K562 (cell line): ENCODE measurements around the gene PGRMC2. TPM values are rescaled to one million over a fixed set of nuclear protein-coding genes. Genes with fewer than 3 reads are reported as not detected.

Experiments
- BDP1 ChIP-seq: IDR thresholded peaks from 3 replicates; pipeline ENCODE4 v1.6.1; 2011; ENCODE audit not compliant: insufficient read length, insufficient read depth
- CBX2 ChIP-seq: fragments of 200-600 bp; sonication (generic); IDR thresholded peaks from one replicate; pipeline ENCODE4 v1.6.1; 2012; ENCODE audit warnings: mild to moderate bottlenecking, low read length, inconsistent platforms; ENCODE audit not compliant: insufficient read depth, poor library complexity, severe bottlenecking
- CC2D1A ChIP-seq: fragments of 450-650 bp; IDR thresholded peaks from 2 replicates; pipeline ENCODE4 v1.6.1; 2017; ENCODE audit warnings: mild to moderate bottlenecking
- DEAF1 ChIP-seq: fragments of 450-650 bp; formaldehyde crosslinking; IDR thresholded peaks from 2 replicates; pipeline ENCODE4 v1.4.0; 2020; ENCODE audit warnings: mild to moderate bottlenecking, moderate library complexity
- E2F6 ChIP-seq, 2 experiments: IDR thresholded peaks; 2 replicates each; pipeline ENCODE4 v1.6.1; 2011; ENCODE audit warnings: borderline replicate concordance in 1 of 2, control low read depth in 1 of 2, low read depth in 1 of 2, low read length in 1 of 2, mild to moderate bottlenecking in 1 of 2, mixed read lengths in 1 of 2, moderate library complexity in 1 of 2; ENCODE audit not compliant: insufficient read depth in 1 of 2, insufficient read length in 1 of 2, poor library complexity in 1 of 2, severe bottlenecking in 1 of 2; ENCODE audit errors: extremely low read depth in 1 of 2
- EGR1 ChIP-seq: fragments of 450-650 bp; conservative IDR thresholded peaks from 2 replicates; pipeline ENCODE4 v1.6.1; 2017; ENCODE audit warnings: mild to moderate bottlenecking
- HIVEP1 ChIP-seq: fragments of 250-450 bp; sonication (Bioruptor Pico); IDR thresholded peaks from 2 replicates; pipeline ENCODE4 v1.4.0; 2020; ENCODE audit warnings: mild to moderate bottlenecking
- HMG20A ChIP-seq: fragments of 450-650 bp; formaldehyde crosslinking; conservative IDR thresholded peaks from 2 replicates; pipeline ENCODE4 v1.4.0; 2020; ENCODE audit warnings: mild to moderate bottlenecking, mixed read lengths
- KHSRP ChIP-seq: fragments of 450-650 bp; IDR thresholded peaks from 2 replicates; pipeline ENCODE4 v1.6.1; 2017
- KLF1 ChIP-seq: fragments of 450-650 bp; IDR thresholded peaks from 2 replicates; pipeline ENCODE4 v1.6.1; 2016; ENCODE audit warnings: missing genetic modification characterization, missing compliant biosample characterization
- NFATC3 ChIP-seq: fragments of 450-650 bp; IDR thresholded peaks from 2 replicates; pipeline ENCODE4 v1.6.1; 2017; ENCODE audit warnings: mild to moderate bottlenecking
- NR1H2 ChIP-seq: sonication (generic); formaldehyde crosslinking; IDR thresholded peaks from 2 replicates; pipeline ENCODE4 v1.4.0; 2020; ENCODE audit warnings: mild to moderate bottlenecking, missing genetic modification reagents
- PML ChIP-seq: IDR thresholded peaks from 2 replicates; pipeline ENCODE4 v1.6.1; 2012; ENCODE audit warnings: low read length, inconsistent platforms
- RNF2 ChIP-seq: sonication (generic); IDR thresholded peaks from 2 replicates; pipeline ENCODE4 v1.6.1; 2016
- SIN3B ChIP-seq: fragments of 450-650 bp; IDR thresholded peaks from 2 replicates; pipeline ENCODE4 v1.6.1; 2017; ENCODE audit warnings: low read depth, mild to moderate bottlenecking, moderate library complexity
- SMAD3 ChIP-seq: fragments of 450-650 bp; formaldehyde crosslinking; conservative IDR thresholded peaks from 2 replicates; pipeline ENCODE4 v1.4.0; 2020; ENCODE audit warnings: mild to moderate bottlenecking
- SNIP1 ChIP-seq: fragments of 450-650 bp; IDR thresholded peaks from 2 replicates; pipeline ENCODE4 v1.7.1; 2017; ENCODE audit warnings: low read depth, mild to moderate bottlenecking
- SREBF2 ChIP-seq: sonication (generic); formaldehyde crosslinking; IDR thresholded peaks from 2 replicates; pipeline ENCODE4 v1.4.0; 2020; ENCODE audit warnings: mild to moderate bottlenecking, missing genetic modification reagents
- TBL1XR1 ChIP-seq, 2 experiments: IDR thresholded peaks; 2 replicates each; pipeline ENCODE4 v1.6.1; 2012; ENCODE audit warnings: improper control_type of control experiment in 2 of 2, low read length in 2 of 2, mild to moderate bottlenecking in 1 of 2
- TEAD4 ChIP-seq, 2 experiments: sonication (generic) in 1 of 2; formaldehyde crosslinking in 1 of 2; IDR thresholded peaks; 2 replicates each; pipeline versions ENCODE4 v1.6.1 to v1.8.0; 2012 to 2022; ENCODE audit warnings: borderline replicate concordance in 1 of 2, inconsistent platforms in 1 of 2, low read length in 1 of 2, mild to moderate bottlenecking in 1 of 2, missing genetic modification reagents in 1 of 2
- TRIM28 ChIP-seq: fragments of 450-650 bp; IDR thresholded peaks from 2 replicates; pipeline ENCODE4 v1.6.1; 2017
- TSC22D4 ChIP-seq: fragments of 450-650 bp; IDR thresholded peaks from 2 replicates; pipeline ENCODE4 v1.6.1; 2016; ENCODE audit warnings: missing genetic modification characterization, missing biosample characterization, control low read depth
- ZKSCAN1 ChIP-seq: fragments of 150-350 bp; IDR thresholded peaks from 2 replicates; pipeline ENCODE4 v1.6.1; 2016; ENCODE audit warnings: low read depth, low read length
- ZNF174 ChIP-seq: fragments of 250-450 bp; sonication (Bioruptor Pico); IDR thresholded peaks from 2 replicates; pipeline ENCODE4 v1.4.0; 2020; ENCODE audit warnings: mild to moderate bottlenecking
- ZNF507 ChIP-seq: conservative IDR thresholded peaks from 2 replicates; pipeline ENCODE4 v1.6.1; 2017; ENCODE audit warnings: missing genetic modification characterization, missing compliant biosample characterization
- polyA plus RNA-seq, 8 experiments: library from polyadenylated mRNA; depleted of rRNA in 4 of 8; stranded (reverse) in 5 of 8; unstranded in 3 of 8; fragments of >200 nt; fragmentation: Nextera tagmentation in 2 of 8; fragmentation: Illumina TruSeq in 1 of 8; extraction: Ambion mirVana in 2 of 8; extraction: Trizol in 1 of 8; gene quantifications; 2 replicates each; pipeline versions ENCODE4 v1.2.1 to v1.2.3, GENCODE V29; 2011 to 2014; ENCODE audit warnings: inconsistent platforms in 1 of 8, missing spikeins in 1 of 8
- total RNA-seq, 7 experiments: library from RNA; depleted of rRNA in 6 of 7; stranded (reverse); fragments of >200 nt in 6 of 7; fragmentation: Illumina TruSeq in 2 of 7; extraction: Trizol in 2 of 7; gene quantifications; 2 replicates each; pipeline versions ENCODE4 v1.2.1 to v1.2.3, GENCODE V29; 2011 to 2021; ENCODE audit warnings: low replicate concordance in 1 of 7
- TF ChIP-seq, protein P1 (sequence below): fragments of 250-450 bp; sonication (Bioruptor Pico); IDR thresholded peaks from 2 replicates; pipeline ENCODE4 v1.9.0; 2021; ENCODE audit warnings: mild to moderate bottlenecking, inconsistent platforms

Gene PGRMC2
- total and polyA plus RNA-seq, 9 of the 15 experiments (the other 6 are each of a cell fraction or from before 2014, with no cell fraction given) = 12.4 to 81.3 (median 22.7) TPM

DNA sequence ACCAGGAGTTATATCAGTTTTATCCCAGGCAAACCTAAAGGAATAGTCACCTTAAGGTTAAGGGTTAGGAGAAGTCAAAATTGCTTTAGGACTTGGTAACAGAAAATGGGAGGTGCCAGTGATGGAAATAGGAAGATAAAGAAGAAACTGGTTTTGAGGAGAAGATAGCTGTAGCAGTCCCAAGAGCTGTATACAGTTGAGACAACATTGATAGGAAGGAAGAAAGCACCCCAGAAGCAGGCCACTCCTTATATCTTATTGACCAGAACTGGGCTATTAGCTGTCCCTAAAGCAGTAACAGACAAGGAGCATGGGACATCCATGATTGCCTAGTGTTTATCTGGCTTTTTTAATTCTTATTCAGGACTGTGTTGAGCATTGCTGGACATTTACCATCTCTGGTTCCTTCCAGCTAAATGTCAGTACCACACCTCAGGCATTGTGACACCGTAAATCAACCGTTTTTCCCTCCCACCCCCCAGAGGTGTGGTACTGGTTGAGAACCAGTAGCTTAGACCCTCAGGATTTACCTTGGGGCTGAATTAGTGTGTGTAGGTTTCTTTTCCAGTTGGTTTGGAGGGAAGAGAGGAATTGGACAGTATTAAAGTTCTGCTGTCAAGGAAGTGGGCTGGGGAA is 2.0 kb upstream of the PGRMC2 start (continued):
- no peak for TF ChIP-seq SNIP1
- no peak for TF ChIP-seq KLF1
- TF ChIP-seq KHSRP = no peak
- TF ChIP-seq ZKSCAN1 = no peak
- no peak for TF ChIP-seq NR1H2 (CRISPR knock-in tag)
- TF ChIP-seq NFATC3 = no peak
- no peak for TF ChIP-seq ZNF174
- TF ChIP-seq TRIM28 = no peak
- no peak for TF ChIP-seq DEAF1 (CRISPR knock-in tag)
- TF ChIP-seq RNF2 = no peak
- no peak for TF ChIP-seq TSC22D4
- TF ChIP-seq HIVEP1 (CRISPR knock-in tag) = no peak
- no peak for TF ChIP-seq SREBF2
- no peak for TF ChIP-seq E2F6 (IDR thresholded peaks at IDR 0.05; ENCODE audit: borderline replicate concordance in 1 of 2, extremely low read depth in 1 of 2, insufficient read depth in 1 of 2, insufficient read length in 1 of 2, low read depth in 1 of 2, low read length in 1 of 2, poor library complexity in 1 of 2, severe bottlenecking in 1 of 2)
- no peak for TF ChIP-seq SMAD3
- no peak for TF ChIP-seq CBX2
- peak; percentile 24; the same call in 1 of the 2 replicates for TF ChIP-seq PML
- TF ChIP-seq HMG20A (CRISPR knock-in tag) = no peak
- TF ChIP-seq, protein P1, sequence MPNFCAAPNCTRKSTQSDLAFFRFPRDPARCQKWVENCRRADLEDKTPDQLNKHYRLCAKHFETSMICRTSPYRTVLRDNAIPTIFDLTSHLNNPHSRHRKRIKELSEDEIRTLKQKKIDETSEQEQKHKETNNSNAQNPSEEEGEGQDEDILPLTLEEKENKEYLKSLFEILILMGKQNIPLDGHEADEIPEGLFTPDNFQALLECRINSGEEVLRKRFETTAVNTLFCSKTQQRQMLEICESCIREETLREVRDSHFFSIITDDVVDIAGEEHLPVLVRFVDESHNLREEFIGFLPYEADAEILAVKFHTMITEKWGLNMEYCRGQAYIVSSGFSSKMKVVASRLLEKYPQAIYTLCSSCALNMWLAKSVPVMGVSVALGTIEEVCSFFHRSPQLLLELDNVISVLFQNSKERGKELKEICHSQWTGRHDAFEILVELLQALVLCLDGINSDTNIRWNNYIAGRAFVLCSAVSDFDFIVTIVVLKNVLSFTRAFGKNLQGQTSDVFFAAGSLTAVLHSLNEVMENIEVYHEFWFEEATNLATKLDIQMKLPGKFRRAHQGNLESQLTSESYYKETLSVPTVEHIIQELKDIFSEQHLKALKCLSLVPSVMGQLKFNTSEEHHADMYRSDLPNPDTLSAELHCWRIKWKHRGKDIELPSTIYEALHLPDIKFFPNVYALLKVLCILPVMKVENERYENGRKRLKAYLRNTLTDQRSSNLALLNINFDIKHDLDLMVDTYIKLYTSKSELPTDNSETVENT (CRISPR knock-in tag) = no peak
- no peak for TF ChIP-seq EGR1
- TF ChIP-seq BDP1 = no peak
- peak in 1 of 2 experiments; percentile 50; a peak in 1 of 4 replicates for TF ChIP-seq TBL1XR1 (IDR thresholded peaks at IDR 0.05; ENCODE audit: low read length in 2 of 2)
- TF ChIP-seq ZNF507 (tag) = no peak
- TF ChIP-seq CC2D1A = peak; percentile 14; the same call in 1 of the 2 replicates
- 0 out of 2 replicates have a peak, but pooled peaks have one; percentile 31 for TF ChIP-seq TEAD4 (IDR thresholded peaks at IDR 0.05; ENCODE audit: low read length)
- no peak for TF ChIP-seq TEAD4 (CRISPR knock-in tag; IDR thresholded peaks at IDR 0.05; ENCODE audit: borderline replicate concordance)
- TF ChIP-seq SIN3B = no peak
